Renal cortical epithelial cell (primary cell): ENCODE results near the gene TMPRSS11E. TPM values are rescaled to one million over a fixed set of nuclear protein-coding genes. Genes with fewer than 3 reads are reported as not detected.
"Not testable (repeated sequence)": the region's sequence is repeated elsewhere in the genome, so short reads cannot be mapped to it uniquely, and the experiment has no call there.

ENCODE experiments used
- DNase-seq: peaks from one replicate; pipeline ENCODE4 v3.0.0-alpha.2; 2011; ENCODE audit warnings: low read depth
- total RNA-seq: library from RNA; depleted of rRNA; stranded (reverse); fragments of >200 nt; gene quantifications from 2 replicates; pipeline ENCODE4 v1.2.3, GENCODE V29; 2014

TMPRSS11E gene
- 2.4 TPM in 1 of 2 replicates, not detected in the other for total RNA-seq

GRCh38 chr4:68447201-68447600 lies at the start of gene TMPRSS11E:
Gene TMPRSS11E (plus strand): TSS chr4:68447463. CDS start chr4:68447513, 50 bp downstream.
- no peak for DNase-seq

GRCh38 chr4:68399306-68399705 lies 48.0 kb upstream of the TMPRSS11E start:
- no peak for DNase-seq

- DNase-seq, result peak; percentile 26
These were observed 46.0 kb upstream of the TMPRSS11E start for GRCh38 chr4:68401231-68401630.

GRCh38 chr4:68404153-68404552 lies 43.1 kb upstream of the TMPRSS11E start:
- DNase-seq, result no peak

- not testable (repeated sequence) for DNase-seq
These were observed 41.4 kb upstream of the TMPRSS11E start for GRCh38 chr4:68405718-68406478.

GRCh38 chr4:68406479-68406859 lies 40.8 kb upstream of the TMPRSS11E start:
- DNase-seq, result no peak

- not testable (repeated sequence) for DNase-seq
These were observed 40.0 kb upstream of the TMPRSS11E start for GRCh38 chr4:68407015-68407867.

- no peak for DNase-seq
These were observed 39.4 kb upstream of the TMPRSS11E start for GRCh38 chr4:68407868-68408190.

- no peak for DNase-seq
These were observed 37.1 kb upstream of the TMPRSS11E start for GRCh38 chr4:68410149-68410548.

- no peak for DNase-seq
These were observed 36.6 kb upstream of the TMPRSS11E start for GRCh38 chr4:68410643-68411042.

GRCh38 chr4:68412031-68412430 lies 35.2 kb upstream of the TMPRSS11E start:
- DNase-seq, result not testable (repeated sequence)

GRCh38 chr4:68416591-68416990 lies 30.7 kb upstream of the TMPRSS11E start:
- DNase-seq, result peak; percentile 11

- no peak for DNase-seq
These were observed 20.7 kb upstream of the TMPRSS11E start for GRCh38 chr4:68426516-68426915.

GRCh38 chr4:68430337-68430736 lies 16.9 kb upstream of the TMPRSS11E start:
- peak; percentile 51 for DNase-seq

- DNase-seq, result no peak
These were observed 14.9 kb upstream of the TMPRSS11E start for GRCh38 chr4:68432320-68432719.

- DNase-seq, result peak; percentile 65
These were observed 13.7 kb upstream of the TMPRSS11E start for GRCh38 chr4:68433582-68433981.

GRCh38 chr4:68434277-68434676 lies 13.0 kb upstream of the TMPRSS11E start:
- no peak for DNase-seq

GRCh38 chr4:68434836-68435235 lies 12.4 kb upstream of the TMPRSS11E start:
- no peak for DNase-seq

GRCh38 chr4:68445111-68445510 lies 2.2 kb upstream of the TMPRSS11E start:
- DNase-seq, result peak; percentile 26

- peak; percentile 53 for DNase-seq
These were observed 4.3 kb downstream of the TMPRSS11E start for GRCh38 chr4:68451246-68452211.

- DNase-seq, result no peak
These were observed 12.8 kb downstream of the TMPRSS11E start for GRCh38 chr4:68460085-68460484.

GRCh38 chr4:68461790-68462189 lies 14.5 kb downstream of the TMPRSS11E start:
- no peak for DNase-seq
